ENCODE results near the gene ATP5MK. TPM values are rescaled to one million over a fixed set of nuclear protein-coding genes. Genes with fewer than 3 reads are reported as not detected.

Gene ATP5MK, protein sequence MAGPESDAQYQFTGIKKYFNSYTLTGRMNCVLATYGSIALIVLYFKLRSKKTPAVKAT
- 100 to 1,000 TPM; 135 to 136 TPM for total RNA-seq
- total RNA-seq, result 25.4 to 55.3 reads per million in 2 donors

DNA sequence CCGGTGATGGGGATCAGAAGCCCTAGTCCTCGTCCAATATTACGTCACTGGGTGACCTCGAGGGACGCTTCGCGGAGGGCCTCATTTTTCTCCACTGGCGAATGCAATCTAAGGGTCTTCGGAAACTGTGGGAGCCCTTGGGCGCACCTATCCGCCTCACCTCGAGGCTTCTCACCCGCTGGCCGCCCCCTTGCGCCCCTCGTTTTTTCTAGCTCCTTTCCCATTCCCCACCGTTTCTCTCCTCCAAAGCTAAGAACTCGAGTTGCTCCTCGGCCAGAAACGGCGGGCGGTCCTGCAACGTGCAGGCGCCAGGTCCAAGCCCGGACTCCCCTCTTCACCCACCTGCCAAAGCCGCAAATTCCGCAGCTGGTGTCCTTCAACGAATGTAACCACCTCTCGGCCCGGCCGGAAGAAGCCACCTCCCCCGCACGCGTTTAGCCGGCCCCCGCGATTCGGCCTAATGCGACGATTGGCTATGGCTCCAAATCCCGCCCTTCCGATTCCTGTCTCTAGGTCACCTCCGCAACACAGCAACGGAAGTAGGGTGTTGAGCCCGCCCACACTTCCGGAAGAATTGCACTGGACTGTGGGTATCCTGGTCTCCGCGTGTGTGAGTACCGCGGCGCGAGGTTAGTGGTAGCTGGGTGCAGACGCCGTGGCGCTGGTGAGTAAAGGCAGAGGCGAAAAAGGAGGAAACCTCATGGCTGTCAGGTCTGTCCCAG lies at the start of gene ATP5MK, which contains the start of gene PDCD11:
ATP5MK (minus strand) TSS at position 409 of the 722 bp plus-strand sequence. CDS start 4,018 bp downstream, outside the sequence.
PDCD11 (plus strand) TSS at position 560 of the 722 bp plus-strand sequence. CDS start 1,801 bp downstream, outside the sequence.
- Mint-ChIP-seq H3K27me3 (no peaks in the 10 kb centered on the region), H3K27ac (peak within 1 kb of the TSS; percentile 96), H3K4me1 (peaks cover 41% of the 10 kb centered on the region), H3K36me3 (ENCODE audit: low read depth) (peaks cover 7% of the 10 kb centered on the region), H3K4me3 (peak within 1 kb of the TSS; percentile 99)
- ATAC-seq (peak; percentile 99), DNase-seq (peak; percentile 84 to 89 (median 86))
- H3K9me3 ChIP-seq (ENCODE audit: control insufficient read depth, low read length, poor library complexity, severe bottlenecking), result no peaks in the 10 kb centered on the region

- Mint-ChIP-seq H3K36me3 (ENCODE audit: low read depth) (peaks cover 21% of the 10 kb centered on the region), H3K4me1 (peaks cover 45% of the 10 kb centered on the region)
These were observed 49.1 kb upstream of the ATP5MK start for GRCh38 chr10:103445366-103445765.

DNA sequence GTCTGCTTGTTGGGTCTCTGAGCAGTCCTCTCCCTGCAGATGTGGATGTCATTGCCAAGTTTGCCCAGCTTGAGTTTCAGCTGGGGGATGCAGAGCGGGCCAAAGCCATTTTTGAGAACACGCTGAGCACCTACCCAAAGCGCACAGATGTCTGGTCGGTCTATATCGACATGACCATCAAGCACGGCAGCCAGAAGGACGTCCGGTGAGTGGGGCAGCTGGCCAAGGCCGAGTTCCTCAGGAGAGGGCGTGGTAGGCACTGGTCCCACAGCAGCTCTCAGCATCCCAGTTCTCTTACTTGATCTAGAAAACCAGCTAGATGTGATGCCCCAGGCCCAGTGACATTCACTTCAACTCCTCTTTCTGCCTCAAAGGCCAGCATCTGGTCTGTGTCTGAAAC lies 48.2 kb upstream of the ATP5MK start:
- no peak overlapping the region for H3K4me3 Mint-ChIP-seq
- DNase-seq (no peak), ATAC-seq (no peak)
- H3K36me3 Mint-ChIP-seq (ENCODE audit: low read depth), result peaks cover 17% of the 10 kb centered on the region
- H3K27ac Mint-ChIP-seq, result peak overlapping the region; percentile 84
- H3K9me3 ChIP-seq (ENCODE audit: control insufficient read depth, low read length, poor library complexity, severe bottlenecking), result no peaks in the 10 kb centered on the region
- H3K4me1 Mint-ChIP-seq, result peaks cover 39% of the 10 kb centered on the region
- H3K27me3 Mint-ChIP-seq, result no peaks in the 10 kb centered on the region

More at GRCh38 chr10:103445366-103445765, 49.1 kb upstream of the ATP5MK start:
- DNase-seq (no peak), ATAC-seq (no peak)
- no peak overlapping the region for H3K4me3 Mint-ChIP-seq
- no peaks in the 10 kb centered on the region for H3K27me3 Mint-ChIP-seq
- H3K27ac Mint-ChIP-seq, result peak overlapping the region; percentile 84
- H3K9me3 ChIP-seq (ENCODE audit: control insufficient read depth, low read length, poor library complexity, severe bottlenecking), result no peaks in the 10 kb centered on the region

DNA sequence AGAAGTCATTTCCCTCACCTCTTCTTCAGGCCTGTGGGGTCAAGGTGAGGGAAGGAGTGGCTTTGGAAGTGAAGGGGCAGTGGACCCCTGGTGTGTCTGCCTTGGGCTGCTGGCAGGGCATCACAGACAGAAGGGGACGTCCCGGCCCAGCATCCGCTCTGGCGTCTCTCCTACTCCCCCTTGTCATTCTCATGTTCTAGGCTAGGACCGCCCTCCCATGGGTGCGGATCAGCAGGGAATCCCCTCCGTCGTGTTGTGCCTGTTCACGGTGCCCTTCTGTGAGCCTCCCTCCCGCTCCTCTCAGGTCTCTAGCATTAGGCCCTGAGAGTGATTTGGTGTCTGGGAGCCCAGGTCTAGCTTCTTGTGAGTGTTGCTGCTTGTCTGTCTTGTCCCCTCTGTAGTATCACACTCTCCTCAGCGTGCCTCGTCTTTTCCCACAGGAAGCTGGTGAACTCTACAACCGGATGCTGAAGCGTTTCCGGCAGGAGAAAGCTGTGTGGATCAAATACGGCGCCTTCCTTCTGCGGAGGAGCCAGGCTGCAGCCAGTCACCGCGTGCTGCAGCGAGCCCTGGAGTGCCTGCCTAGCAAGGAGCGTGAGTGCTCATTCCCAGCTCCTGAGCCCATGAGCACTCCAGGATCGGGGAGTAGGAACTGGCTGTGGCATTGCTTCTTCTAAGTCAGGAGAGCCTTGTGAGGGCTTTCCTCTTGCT lies 47.4 kb upstream of the ATP5MK start:
- peak overlapping the region; percentile 84 for H3K27ac Mint-ChIP-seq
- peaks cover 30% of the 10 kb centered on the region for H3K4me1 Mint-ChIP-seq
- DNase-seq, result no peak
- no peak overlapping the region for H3K4me3 Mint-ChIP-seq
- H3K9me3 ChIP-seq (ENCODE audit: control insufficient read depth, low read length, poor library complexity, severe bottlenecking), result no peaks in the 10 kb centered on the region
- peaks cover 11% of the 10 kb centered on the region for H3K36me3 Mint-ChIP-seq (ENCODE audit: low read depth)
- no peak for ATAC-seq
- no peaks in the 10 kb centered on the region for H3K27me3 Mint-ChIP-seq

DNA sequence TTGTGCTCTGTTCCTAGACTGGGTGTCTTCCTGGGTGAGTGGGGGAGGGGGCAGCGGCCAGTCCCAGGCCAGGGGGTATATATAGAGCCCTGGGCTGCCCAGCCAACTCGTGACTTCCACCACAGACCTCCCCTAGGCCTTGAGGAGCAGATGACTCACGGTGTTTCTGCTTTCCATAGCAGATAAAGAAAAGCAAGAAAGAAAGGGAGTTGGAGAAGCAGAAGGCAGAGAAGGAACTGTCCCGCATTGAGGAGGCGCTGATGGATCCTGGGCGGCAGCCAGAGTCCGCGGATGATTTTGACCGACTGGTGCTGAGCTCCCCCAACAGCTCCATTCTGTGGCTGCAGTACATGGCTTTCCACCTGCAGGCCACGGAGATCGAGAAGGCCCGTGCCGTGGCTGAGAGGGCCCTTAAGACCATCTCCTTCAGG lies 45.8 kb upstream of the ATP5MK start:
- ATAC-seq (no peak), DNase-seq (no peak)
- Mint-ChIP-seq H3K27me3 (no peaks in the 10 kb centered on the region), H3K4me1 (peaks cover 20% of the 10 kb centered on the region), H3K4me3 (no peak overlapping the region), H3K36me3 (ENCODE audit: low read depth) (peaks cover 8% of the 10 kb centered on the region), H3K27ac (peak overlapping the region; percentile 69)
- H3K9me3 ChIP-seq (ENCODE audit: control insufficient read depth, low read length, poor library complexity, severe bottlenecking), result no peaks in the 10 kb centered on the region

DNA sequence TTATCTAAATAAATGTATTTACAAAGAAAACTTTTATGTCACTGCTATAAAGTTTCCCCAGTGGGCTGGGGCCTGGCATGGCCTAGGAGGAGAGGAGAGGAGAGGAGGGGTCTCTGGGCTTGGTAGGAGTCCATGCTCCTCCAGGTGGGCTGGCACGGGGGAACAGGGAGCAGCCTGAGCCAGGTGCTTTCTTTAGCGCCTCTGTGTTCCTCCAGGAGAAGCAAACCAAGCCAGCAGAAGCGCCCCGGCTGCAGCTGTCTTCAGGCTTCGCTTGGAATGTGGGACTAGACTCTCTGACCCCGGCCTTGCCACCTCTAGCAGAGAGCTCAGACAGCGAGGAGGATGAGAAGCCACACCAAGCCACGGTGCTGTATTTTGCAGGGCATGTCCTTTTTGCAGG lies 45.3 kb upstream of the ATP5MK start:
- H3K4me3 Mint-ChIP-seq, result no peak overlapping the region
- ATAC-seq (no peak), DNase-seq (no peak)
- H3K4me1 Mint-ChIP-seq, result peaks cover 21% of the 10 kb centered on the region
- H3K9me3 ChIP-seq (ENCODE audit: control insufficient read depth, low read length, poor library complexity, severe bottlenecking), result no peaks in the 10 kb centered on the region
- peaks cover 10% of the 10 kb centered on the region for H3K36me3 Mint-ChIP-seq (ENCODE audit: low read depth)
- H3K27ac Mint-ChIP-seq, result no peak overlapping the region
- H3K27me3 Mint-ChIP-seq, result no peaks in the 10 kb centered on the region

- DNase-seq (no peak), ATAC-seq (no peak)
- Mint-ChIP-seq H3K36me3 (ENCODE audit: low read depth) (peaks cover 10% of the 10 kb centered on the region), H3K4me3 (no peak overlapping the region), H3K4me1 (peaks cover 20% of the 10 kb centered on the region), H3K27me3 (no peaks in the 10 kb centered on the region), H3K27ac (no peak overlapping the region)
- no peaks in the 10 kb centered on the region for H3K9me3 ChIP-seq (ENCODE audit: control insufficient read depth, low read length, poor library complexity, severe bottlenecking)
These were observed 44.9 kb upstream of the ATP5MK start for GRCh38 chr10:103441206-103441605.

DNA sequence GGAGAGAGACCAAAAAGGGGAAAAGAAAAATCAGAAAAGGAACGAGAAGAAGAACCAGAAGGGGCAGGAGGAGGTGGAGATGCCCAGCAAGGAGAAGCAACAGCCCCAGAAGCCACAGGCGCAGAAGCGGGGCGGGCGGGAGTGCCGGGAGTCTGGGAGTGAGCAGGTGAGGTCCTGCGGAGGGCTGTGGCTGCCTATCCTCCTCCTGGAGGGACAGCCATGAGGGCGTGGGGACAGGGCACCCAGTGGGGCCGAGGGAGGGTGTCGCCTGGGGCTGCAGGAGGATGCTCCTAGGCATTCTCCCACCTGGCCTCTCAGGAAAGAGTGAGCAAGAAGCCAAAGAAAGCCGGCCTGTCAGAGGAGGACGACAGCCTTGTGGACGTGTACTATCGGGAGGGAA lies 44.1 kb upstream of the ATP5MK start:
- Mint-ChIP-seq H3K36me3 (ENCODE audit: low read depth) (peaks cover 10% of the 10 kb centered on the region), H3K4me1 (peaks cover 17% of the 10 kb centered on the region), H3K27ac (peak overlapping the region; percentile 69)

DNA sequence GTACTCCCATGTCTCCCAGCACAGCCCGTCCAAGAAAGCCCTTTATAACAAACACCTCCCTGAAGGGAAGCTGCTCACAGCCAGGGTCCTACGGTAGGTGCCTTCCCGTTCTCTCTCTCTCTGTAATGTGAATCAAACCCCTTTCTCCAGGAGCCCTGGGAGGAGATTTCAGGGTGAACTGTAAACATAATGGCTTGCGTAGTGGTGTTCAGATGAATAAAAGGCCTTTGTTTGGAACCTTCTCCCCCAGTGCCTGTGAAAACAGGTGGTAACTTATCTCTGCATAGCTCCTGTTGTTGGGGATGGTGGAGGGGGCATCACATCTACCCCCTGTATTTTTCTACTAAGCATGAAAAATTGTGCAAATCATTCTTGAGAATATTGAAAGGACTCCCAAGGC lies 43.5 kb upstream of the ATP5MK start:
- no peak for ATAC-seq
- H3K4me1 Mint-ChIP-seq, result peaks cover 14% of the 10 kb centered on the region
- H3K36me3 Mint-ChIP-seq (ENCODE audit: low read depth), result peaks cover 10% of the 10 kb centered on the region
- H3K27ac Mint-ChIP-seq, result peak overlapping the region; percentile 69
- H3K9me3 ChIP-seq (ENCODE audit: control insufficient read depth, low read length, poor library complexity, severe bottlenecking), result no peaks in the 10 kb centered on the region
- no peaks in the 10 kb centered on the region for H3K27me3 Mint-ChIP-seq
- no peak for DNase-seq
- no peak overlapping the region for H3K4me3 Mint-ChIP-seq

More for the DNA sequence above, 44.1 kb upstream of the ATP5MK start:
- Mint-ChIP-seq H3K27me3 (no peaks in the 10 kb centered on the region), H3K4me3 (no peak overlapping the region)
- H3K9me3 ChIP-seq (ENCODE audit: control insufficient read depth, low read length, poor library complexity, severe bottlenecking), result no peaks in the 10 kb centered on the region
- DNase-seq (no peak), ATAC-seq (no peak)

DNA sequence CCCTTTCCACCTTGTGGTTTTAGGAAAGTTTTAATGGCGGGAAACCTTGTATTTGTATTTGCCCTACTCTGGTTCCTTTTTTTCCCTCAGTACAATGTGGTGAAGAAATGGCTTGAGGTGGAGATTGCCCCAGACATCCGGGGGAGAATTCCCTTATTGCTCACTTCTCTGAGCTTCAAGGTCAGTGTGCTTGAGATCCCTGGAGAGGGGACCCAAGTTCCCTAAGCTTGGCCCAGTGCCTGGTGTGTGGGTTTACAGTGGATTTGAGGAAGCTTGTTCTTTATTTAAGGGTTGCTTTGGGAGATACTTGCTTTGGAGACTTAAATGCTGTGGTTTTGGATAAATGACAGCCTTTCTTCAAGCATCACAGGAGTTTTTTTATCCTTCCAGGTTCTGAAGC lies 37.6 kb upstream of the ATP5MK start:
- no peak for DNase-seq
- Mint-ChIP-seq H3K27me3 (no peaks in the 10 kb centered on the region), H3K4me1 (peaks cover 22% of the 10 kb centered on the region), H3K27ac (peak overlapping the region; percentile 43), H3K4me3 (no peak overlapping the region), H3K36me3 (ENCODE audit: low read depth) (peaks cover 10% of the 10 kb centered on the region)
- no peak for ATAC-seq
- H3K9me3 ChIP-seq (ENCODE audit: control insufficient read depth, low read length, poor library complexity, severe bottlenecking), result no peaks in the 10 kb centered on the region

DNA sequence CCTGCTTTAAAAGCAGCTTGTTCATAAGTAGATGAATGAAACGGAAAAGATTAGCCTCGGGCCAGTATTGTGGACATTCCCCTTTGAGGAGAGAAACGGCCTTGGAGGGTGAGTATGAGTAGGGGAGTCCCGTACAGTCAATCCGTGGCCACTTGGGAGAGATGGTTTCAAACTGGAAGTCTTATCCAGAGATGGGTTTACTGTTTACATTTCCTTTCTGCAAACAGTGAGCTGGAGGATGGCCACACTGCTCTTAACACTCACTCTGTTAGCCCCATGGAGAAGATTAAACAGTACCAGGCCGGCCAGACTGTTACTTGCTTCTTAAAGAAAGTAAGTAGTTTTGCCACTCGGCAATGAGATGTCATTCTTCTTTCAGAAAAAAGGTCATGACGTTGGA lies 35.6 kb upstream of the ATP5MK start:
- Mint-ChIP-seq H3K27ac (peak overlapping the region; percentile 61), H3K4me3 (no peak overlapping the region), H3K36me3 (ENCODE audit: low read depth) (peaks cover 4% of the 10 kb centered on the region), H3K4me1 (peaks cover 30% of the 10 kb centered on the region), H3K27me3 (no peaks in the 10 kb centered on the region)
- no peak for DNase-seq
- no peaks in the 10 kb centered on the region for H3K9me3 ChIP-seq (ENCODE audit: control insufficient read depth, low read length, poor library complexity, severe bottlenecking)
- ATAC-seq, result no peak

DNA sequence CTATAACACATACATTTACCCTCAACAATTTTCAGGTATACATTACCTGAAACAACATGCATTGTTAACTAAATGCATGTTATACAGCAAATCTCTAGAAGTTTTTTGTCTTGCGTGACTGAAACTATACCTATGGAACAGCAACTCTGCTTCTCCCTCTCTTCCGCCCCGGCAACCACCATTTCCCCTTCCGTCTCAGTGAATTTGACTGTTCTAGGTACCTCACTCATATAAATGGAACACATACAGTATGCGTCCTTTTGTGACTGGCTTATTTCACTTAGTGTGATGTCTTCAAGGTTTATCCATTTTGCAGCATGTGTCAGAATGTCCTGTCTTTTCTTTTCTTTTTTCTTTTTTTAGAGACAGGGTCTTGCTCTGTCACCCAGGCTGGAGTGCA lies 33.4 kb upstream of the ATP5MK start:
- Mint-ChIP-seq H3K4me3 (peak overlapping the region; percentile 81), H3K4me1 (peaks cover 29% of the 10 kb centered on the region), H3K36me3 (ENCODE audit: low read depth) (peaks cover 10% of the 10 kb centered on the region), H3K27ac (peak overlapping the region; percentile 49), H3K27me3 (no peaks in the 10 kb centered on the region)
- no peaks in the 10 kb centered on the region for H3K9me3 ChIP-seq (ENCODE audit: control insufficient read depth, low read length, poor library complexity, severe bottlenecking)
- ATAC-seq, result peak; percentile 79
- DNase-seq, result no peak

DNA sequence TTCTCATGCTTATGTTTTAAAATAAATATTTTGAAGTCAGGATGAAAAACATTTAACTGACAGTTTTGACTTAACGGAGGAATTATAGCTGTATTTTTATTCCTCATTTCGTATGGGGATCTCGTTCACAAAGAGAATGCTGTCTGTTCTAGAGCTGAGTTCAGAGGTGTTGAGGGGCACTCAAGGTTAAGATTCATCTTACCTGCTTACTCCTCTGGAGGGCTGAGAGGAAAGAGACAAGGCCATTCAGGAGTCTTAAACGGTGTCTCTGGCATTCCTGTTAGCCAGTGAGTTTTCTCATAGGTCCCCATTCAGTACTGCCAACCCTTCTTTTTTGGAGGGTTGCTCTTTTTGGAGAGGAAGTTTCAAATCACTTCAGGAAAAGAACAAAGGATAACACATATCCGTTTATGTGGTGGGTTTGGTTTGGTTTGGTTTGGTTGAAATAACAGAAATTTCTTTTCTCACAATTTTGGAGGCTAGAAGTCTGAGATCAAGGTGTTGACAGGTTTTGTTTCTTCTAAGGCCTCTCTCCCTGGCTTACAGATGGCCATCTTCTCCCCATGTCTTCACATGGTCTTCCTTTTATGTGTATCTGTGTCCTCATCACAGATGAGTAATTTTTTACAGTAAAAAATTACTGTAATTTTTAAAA lies 32.8 kb upstream of the ATP5MK start:
- peak overlapping the region; percentile 49 for H3K27ac Mint-ChIP-seq
- ATAC-seq (peak; percentile 52), DNase-seq (no peak)
- no peaks in the 10 kb centered on the region for H3K9me3 ChIP-seq (ENCODE audit: control insufficient read depth, low read length, poor library complexity, severe bottlenecking)
- H3K4me3 Mint-ChIP-seq, result peak overlapping the region; percentile 81
- peaks cover 12% of the 10 kb centered on the region for H3K36me3 Mint-ChIP-seq (ENCODE audit: low read depth)
- H3K27me3 Mint-ChIP-seq, result no peaks in the 10 kb centered on the region
- H3K4me1 Mint-ChIP-seq, result peaks cover 29% of the 10 kb centered on the region
